K562 (cell line): ENCODE results near the gene CAPN13. TPM values are rescaled to one million over a fixed set of nuclear protein-coding genes. Genes with fewer than 3 reads are reported as not detected.

Experiments used
- ADNP ChIP-seq: fragments of 200-800 bp; sonication (Bioruptor generic); IDR thresholded peaks from 2 replicates; pipeline ENCODE4 v1.6.1; 2016; ENCODE audit warnings: missing genetic modification characterization, missing compliant biosample characterization
- ARID1B ChIP-seq: fragments of 450-650 bp; IDR thresholded peaks from 2 replicates; pipeline ENCODE4 v1.6.1; 2016; ENCODE audit warnings: antibody characterized with exemption, mild to moderate bottlenecking, inconsistent platforms
- ASH1L ChIP-seq: fragments of 450-650 bp; IDR thresholded peaks from 2 replicates; pipeline ENCODE4 v1.6.1; 2018; ENCODE audit warnings: borderline replicate concordance, mild to moderate bottlenecking, low read depth; ENCODE audit not compliant: partially characterized antibody
- C11orf30 ChIP-seq: fragments of 450-650 bp; IDR thresholded peaks from 2 replicates; pipeline ENCODE4 v1.6.1; 2016; ENCODE audit warnings: low read depth, mild to moderate bottlenecking
- CBFA2T2 ChIP-seq: fragments of 450-650 bp; conservative IDR thresholded peaks from 2 replicates; pipeline ENCODE4 v1.6.1; 2017; ENCODE audit warnings: mild to moderate bottlenecking
- CREM ChIP-seq: IDR thresholded peaks from 2 replicates; pipeline ENCODE4 v1.6.1; 2014; ENCODE audit warnings: antibody characterized with exemption, low read depth
- CXXC5 ChIP-seq: fragments of 250-450 bp; sonication (Bioruptor Pico); IDR thresholded peaks from 2 replicates; pipeline ENCODE4 v1.8.0; 2022; ENCODE audit warnings: inconsistent platforms, mild to moderate bottlenecking, moderate library complexity
- ELF1 ChIP-seq: fragments of 200-800 bp; sonication (Bioruptor generic); IDR thresholded peaks from 2 replicates; pipeline ENCODE4 v1.6.1; 2016; ENCODE audit warnings: missing genetic modification characterization, missing compliant biosample characterization
- HDAC1 ChIP-seq, 2 experiments: fragments of 450-650 bp; IDR thresholded peaks; 2 replicates each; pipeline ENCODE4 v1.6.1; 2016 to 2017; ENCODE audit warnings: inconsistent platforms in 1 of 2, mild to moderate bottlenecking in 1 of 2, moderate library complexity in 1 of 2
- HIVEP1 ChIP-seq: fragments of 250-450 bp; sonication (Bioruptor Pico); IDR thresholded peaks from 2 replicates; pipeline ENCODE4 v1.4.0; 2020; ENCODE audit warnings: mild to moderate bottlenecking
- KLF1 ChIP-seq: fragments of 450-650 bp; IDR thresholded peaks from 2 replicates; pipeline ENCODE4 v1.6.1; 2016; ENCODE audit warnings: missing genetic modification characterization, missing compliant biosample characterization
- MCM5 ChIP-seq: fragments of 450-650 bp; IDR thresholded peaks from 2 replicates; pipeline ENCODE4 v1.6.1; 2016; ENCODE audit warnings: low read depth
- MTA3 ChIP-seq: fragments of 450-650 bp; formaldehyde crosslinking; IDR thresholded peaks from 2 replicates; pipeline ENCODE4 v1.6.1; 2017; ENCODE audit warnings: mild to moderate bottlenecking, borderline replicate concordance
- OTX1 ChIP-seq: fragments of 450-650 bp; formaldehyde crosslinking; IDR thresholded peaks from 2 replicates; pipeline ENCODE4 v1.4.0; 2022; ENCODE audit warnings: mild to moderate bottlenecking
- PPARD ChIP-seq: fragments of 250-450 bp; sonication (Bioruptor Pico); IDR thresholded peaks from 2 replicates; pipeline ENCODE4 v1.8.0; 2022; ENCODE audit warnings: inconsistent platforms, mild to moderate bottlenecking, moderate library complexity
- SP2 ChIP-seq: IDR thresholded peaks from 2 replicates; pipeline ENCODE4 v1.6.1; 2011; ENCODE audit warnings: mild to moderate bottlenecking, low read depth, low read length, moderate library complexity; ENCODE audit not compliant: poor library complexity, severe bottlenecking; ENCODE audit errors: extremely low read depth
- STAG1 ChIP-seq: sonication (generic); formaldehyde crosslinking; IDR thresholded peaks from 2 replicates; pipeline ENCODE4 v1.5.0; 2020; ENCODE audit warnings: missing genetic modification reagents, borderline replicate concordance
- TEAD1 ChIP-seq, 2 experiments: fragments of 450-650 bp in 1 of 2; sonication (generic) in 1 of 2; formaldehyde crosslinking; IDR thresholded peaks; 2 replicates each; pipeline versions ENCODE4 v1.4.0 to v1.8.0; 2020 to 2022; ENCODE audit warnings: mild to moderate bottlenecking in 2 of 2, missing genetic modification reagents in 1 of 2
- TEAD4 ChIP-seq, 2 experiments: sonication (generic) in 1 of 2; formaldehyde crosslinking in 1 of 2; IDR thresholded peaks; 2 replicates each; pipeline versions ENCODE4 v1.6.1 to v1.8.0; 2012 to 2022; ENCODE audit warnings: borderline replicate concordance in 1 of 2, inconsistent platforms in 1 of 2, low read length in 1 of 2, mild to moderate bottlenecking in 1 of 2, missing genetic modification reagents in 1 of 2
- TRIM24 ChIP-seq, 2 experiments: fragments of 450-650 bp; IDR thresholded peaks; 2 replicates each; pipeline ENCODE4 v1.6.1; 2016
- XRCC4 ChIP-seq: IDR thresholded peaks from one replicate; pipeline ENCODE4 v1.6.1; 2011; ENCODE audit not compliant: insufficient read depth, insufficient read length; ENCODE audit errors: extremely low read depth
- ZNF408 ChIP-seq: fragments of 250-450 bp; sonication (Bioruptor Pico); IDR thresholded peaks from 2 replicates; pipeline ENCODE4 v1.4.0; 2020; ENCODE audit warnings: low read depth, mild to moderate bottlenecking, moderate library complexity
- ZNF551 ChIP-seq: fragments of 250-450 bp; sonication (Bioruptor Pico); IDR thresholded peaks from 2 replicates; pipeline ENCODE4 v1.5.0; 2021; ENCODE audit warnings: mild to moderate bottlenecking, moderate library complexity
- polyA plus RNA-seq, 8 experiments: library from polyadenylated mRNA; depleted of rRNA in 4 of 8; stranded (reverse) in 5 of 8; unstranded in 3 of 8; fragments of >200 nt; fragmentation: Nextera tagmentation in 2 of 8; fragmentation: Illumina TruSeq in 1 of 8; extraction: Ambion mirVana in 2 of 8; extraction: Trizol in 1 of 8; gene quantifications; 2 replicates each; pipeline versions ENCODE4 v1.2.1 to v1.2.3, GENCODE V29; 2011 to 2014; ENCODE audit warnings: inconsistent platforms in 1 of 8, missing spikeins in 1 of 8
- total RNA-seq, 7 experiments: library from RNA; depleted of rRNA in 6 of 7; stranded (reverse); fragments of >200 nt in 6 of 7; fragmentation: Illumina TruSeq in 2 of 7; extraction: Trizol in 2 of 7; gene quantifications; 2 replicates each; pipeline versions ENCODE4 v1.2.1 to v1.2.3, GENCODE V29; 2011 to 2021; ENCODE audit warnings: low replicate concordance in 1 of 7
- TF ChIP-seq, protein P1 (sequence below): fragments of 450-650 bp; formaldehyde crosslinking; IDR thresholded peaks from 2 replicates; pipeline ENCODE4 v1.4.0; 2022; ENCODE audit warnings: missing genetic modification characterization
- TF ChIP-seq, protein P2 (sequence below): sonication (generic); formaldehyde crosslinking; IDR thresholded peaks from 2 replicates; pipeline ENCODE4 v1.8.0; 2022; ENCODE audit warnings: mild to moderate bottlenecking, missing genetic modification reagents
- TF ChIP-seq, protein P3 (sequence below), 2 experiments: IDR thresholded peaks; 2 replicates each; pipeline ENCODE4 v1.6.1; 2012; ENCODE audit warnings: improper control_type of control experiment in 2 of 2, low read depth in 2 of 2, low read length in 2 of 2, borderline replicate concordance in 1 of 2

The CAPN13 gene
- total and polyA plus RNA-seq, 9 of the 15 experiments (the other 6 are each of a cell fraction or from before 2014, with no cell fraction given), result not detected

DNA sequence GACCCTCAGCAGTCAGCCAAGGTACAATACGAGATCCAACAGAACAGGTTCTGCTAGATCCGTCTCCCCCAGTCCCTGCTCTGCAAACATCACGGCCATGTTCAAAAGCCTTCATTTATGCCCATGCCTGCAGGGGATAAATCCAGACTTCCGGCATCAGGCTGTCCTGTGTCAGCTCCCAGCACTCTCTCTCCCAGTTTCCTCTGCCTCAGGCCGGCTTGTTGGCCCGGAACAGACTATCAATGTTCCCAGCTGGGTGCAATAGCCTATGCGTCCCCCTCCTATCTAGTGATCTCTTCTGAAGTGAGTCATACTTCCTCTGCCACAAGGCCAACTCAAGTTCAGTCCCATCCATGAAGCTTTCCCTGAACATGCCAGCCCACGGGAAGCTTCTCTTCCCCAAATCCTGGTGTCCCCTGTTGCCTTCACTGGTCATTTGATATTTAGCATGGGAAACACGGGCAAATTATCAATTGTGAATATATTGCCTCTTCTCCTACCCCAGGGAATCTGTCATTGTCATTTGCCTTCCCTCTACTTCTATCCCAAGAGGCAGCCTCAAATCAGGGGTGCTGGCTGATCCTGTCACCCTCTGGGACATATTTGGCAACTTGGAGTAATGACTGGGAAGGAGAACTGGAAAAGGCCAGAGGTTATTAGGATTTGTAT is 51.1 kb downstream of the CAPN13 start (continued):
- TF ChIP-seq TEAD4 (IDR thresholded peaks at IDR 0.05; ENCODE audit: low read length), result peak; percentile 59; the same call in 1 of the 2 replicates
- TF ChIP-seq TEAD4 (CRISPR knock-in tag; IDR thresholded peaks at IDR 0.05; ENCODE audit: borderline replicate concordance), result no peak
- TF ChIP-seq ZNF551, result no peak
- TF ChIP-seq ZNF408 (CRISPR knock-in tag), result no peak
- TF ChIP-seq HDAC1 (IDR thresholded peaks at IDR 0.05), result no peak
- TF ChIP-seq CREM, result peak; percentile 53
- TF ChIP-seq, protein P1, sequence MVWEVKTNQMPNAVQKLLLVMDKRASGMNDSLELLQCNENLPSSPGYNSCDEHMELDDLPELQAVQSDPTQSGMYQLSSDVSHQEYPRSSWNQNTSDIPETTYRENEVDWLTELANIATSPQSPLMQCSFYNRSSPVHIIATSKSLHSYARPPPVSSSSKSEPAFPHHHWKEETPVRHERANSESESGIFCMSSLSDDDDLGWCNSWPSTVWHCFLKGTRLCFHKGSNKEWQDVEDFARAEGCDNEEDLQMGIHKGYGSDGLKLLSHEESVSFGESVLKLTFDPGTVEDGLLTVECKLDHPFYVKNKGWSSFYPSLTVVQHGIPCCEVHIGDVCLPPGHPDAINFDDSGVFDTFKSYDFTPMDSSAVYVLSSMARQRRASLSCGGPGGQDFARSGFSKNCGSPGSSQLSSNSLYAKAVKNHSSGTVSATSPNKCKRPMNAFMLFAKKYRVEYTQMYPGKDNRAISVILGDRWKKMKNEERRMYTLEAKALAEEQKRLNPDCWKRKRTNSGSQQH (CRISPR knock-in tag), result no peak
- peak; percentile 83 for TF ChIP-seq ARID1B
- no peak for TF ChIP-seq TEAD1 (CRISPR knock-in tag; IDR thresholded peaks at IDR 0.05)
- peak; percentile 21; the same call in 1 of the 2 replicates for TF ChIP-seq CBFA2T2
- TF ChIP-seq ADNP (tag), result no peak
- TF ChIP-seq XRCC4, result no peak
- no peak for TF ChIP-seq MCM5
- TF ChIP-seq ASH1L, result no peak
- TF ChIP-seq ELF1, result peak; percentile 61; the same call in 1 of the 2 replicates
- TF ChIP-seq HIVEP1 (CRISPR knock-in tag), result no peak
- TF ChIP-seq, protein P2, sequence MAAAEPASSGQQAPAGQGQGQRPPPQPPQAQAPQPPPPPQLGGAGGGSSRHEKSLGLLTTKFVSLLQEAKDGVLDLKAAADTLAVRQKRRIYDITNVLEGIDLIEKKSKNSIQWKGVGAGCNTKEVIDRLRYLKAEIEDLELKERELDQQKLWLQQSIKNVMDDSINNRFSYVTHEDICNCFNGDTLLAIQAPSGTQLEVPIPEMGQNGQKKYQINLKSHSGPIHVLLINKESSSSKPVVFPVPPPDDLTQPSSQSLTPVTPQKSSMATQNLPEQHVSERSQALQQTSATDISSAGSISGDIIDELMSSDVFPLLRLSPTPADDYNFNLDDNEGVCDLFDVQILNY (CRISPR knock-in tag), result no peak
- TF ChIP-seq KLF1 (tag), result no peak
- TF ChIP-seq C11orf30, result no peak
- TF ChIP-seq, protein P3, sequence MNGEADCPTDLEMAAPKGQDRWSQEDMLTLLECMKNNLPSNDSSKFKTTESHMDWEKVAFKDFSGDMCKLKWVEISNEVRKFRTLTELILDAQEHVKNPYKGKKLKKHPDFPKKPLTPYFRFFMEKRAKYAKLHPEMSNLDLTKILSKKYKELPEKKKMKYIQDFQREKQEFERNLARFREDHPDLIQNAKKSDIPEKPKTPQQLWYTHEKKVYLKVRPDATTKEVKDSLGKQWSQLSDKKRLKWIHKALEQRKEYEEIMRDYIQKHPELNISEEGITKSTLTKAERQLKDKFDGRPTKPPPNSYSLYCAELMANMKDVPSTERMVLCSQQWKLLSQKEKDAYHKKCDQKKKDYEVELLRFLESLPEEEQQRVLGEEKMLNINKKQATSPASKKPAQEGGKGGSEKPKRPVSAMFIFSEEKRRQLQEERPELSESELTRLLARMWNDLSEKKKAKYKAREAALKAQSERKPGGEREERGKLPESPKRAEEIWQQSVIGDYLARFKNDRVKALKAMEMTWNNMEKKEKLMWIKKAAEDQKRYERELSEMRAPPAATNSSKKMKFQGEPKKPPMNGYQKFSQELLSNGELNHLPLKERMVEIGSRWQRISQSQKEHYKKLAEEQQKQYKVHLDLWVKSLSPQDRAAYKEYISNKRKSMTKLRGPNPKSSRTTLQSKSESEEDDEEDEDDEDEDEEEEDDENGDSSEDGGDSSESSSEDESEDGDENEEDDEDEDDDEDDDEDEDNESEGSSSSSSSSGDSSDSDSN (IDR thresholded peaks at IDR 0.05; ENCODE audit: borderline replicate concordance in 1 of 2, low read depth in 2 of 2, low read length in 2 of 2), result no peak
- no peak for TF ChIP-seq OTX1
- TF ChIP-seq SP2, result no peak
- no peak for TF ChIP-seq PPARD
- TF ChIP-seq MTA3, result no peak
- TF ChIP-seq STAG1 (CRISPR knock-in tag), result no peak
- TF ChIP-seq CXXC5 (CRISPR knock-in tag), result peak; percentile 84
- peak in 1 of 2 experiments; percentile 68; a peak in 2 of 4 replicates for TF ChIP-seq TRIM24 (IDR thresholded peaks at IDR 0.05)
